ENCODE results near the gene SKOR1. TPM values are rescaled to one million over a fixed set of nuclear protein-coding genes. Genes with fewer than 3 reads are reported as not detected.

Gene SKOR1
- total and polyA plus RNA-seq, 2 of the 13 experiments (the other 11 are each of a cell fraction or from before 2014, with no cell fraction given) = 0.09 to 0.11 TPM

DNA sequence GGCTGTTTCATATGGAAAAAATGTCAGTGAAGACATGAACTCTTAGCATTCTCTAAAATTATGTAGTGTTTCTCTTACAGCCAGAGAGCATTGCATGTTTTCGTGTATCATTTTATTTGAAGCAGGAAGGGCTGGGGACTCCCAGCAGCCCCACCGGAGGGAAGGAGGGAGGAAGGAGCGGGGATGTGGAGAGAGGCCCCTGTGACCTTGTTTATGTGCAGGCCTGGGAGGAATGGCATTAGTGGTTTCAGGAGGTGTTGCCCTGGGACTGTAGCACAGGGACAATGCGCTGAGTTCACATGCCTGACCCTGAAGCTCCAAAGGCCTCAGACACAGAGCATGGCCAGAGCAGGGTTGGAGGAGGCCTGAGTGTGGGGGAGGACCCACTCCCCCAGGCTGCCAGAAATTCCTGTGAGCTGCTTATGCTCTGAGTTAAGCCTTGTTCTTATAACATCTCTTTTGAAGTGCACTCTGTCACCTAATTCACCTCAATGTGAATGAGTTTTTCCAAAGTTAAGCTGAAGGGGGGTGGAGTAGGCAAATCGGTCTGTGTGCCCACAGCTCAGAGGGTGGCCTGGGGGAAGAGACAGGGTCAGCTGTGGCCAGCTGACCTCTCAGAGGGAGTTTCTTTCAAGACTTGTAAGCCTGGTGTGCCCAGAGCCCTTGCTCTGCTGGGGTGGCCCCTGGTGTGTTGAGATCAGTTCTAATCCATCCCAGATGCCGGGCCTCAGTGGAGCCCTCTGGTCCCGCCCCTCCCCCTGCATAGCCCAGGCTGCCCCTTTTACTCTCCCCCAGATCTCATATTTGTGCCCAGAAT is 18.5 kb downstream of the SKOR1 start (continued):
- TF ChIP-seq, protein P1, sequence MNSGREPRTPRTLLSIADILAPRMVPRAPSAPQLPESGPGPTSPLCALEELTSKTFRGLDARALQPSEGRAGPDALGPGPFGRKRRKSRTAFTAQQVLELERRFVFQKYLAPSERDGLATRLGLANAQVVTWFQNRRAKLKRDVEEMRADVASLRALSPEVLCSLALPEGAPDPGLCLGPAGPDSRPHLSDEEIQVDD (CRISPR knock-in tag; IDR thresholded peaks at IDR 0.05; ENCODE audit: borderline replicate concordance) = no peak
- TF ChIP-seq, protein P2, sequence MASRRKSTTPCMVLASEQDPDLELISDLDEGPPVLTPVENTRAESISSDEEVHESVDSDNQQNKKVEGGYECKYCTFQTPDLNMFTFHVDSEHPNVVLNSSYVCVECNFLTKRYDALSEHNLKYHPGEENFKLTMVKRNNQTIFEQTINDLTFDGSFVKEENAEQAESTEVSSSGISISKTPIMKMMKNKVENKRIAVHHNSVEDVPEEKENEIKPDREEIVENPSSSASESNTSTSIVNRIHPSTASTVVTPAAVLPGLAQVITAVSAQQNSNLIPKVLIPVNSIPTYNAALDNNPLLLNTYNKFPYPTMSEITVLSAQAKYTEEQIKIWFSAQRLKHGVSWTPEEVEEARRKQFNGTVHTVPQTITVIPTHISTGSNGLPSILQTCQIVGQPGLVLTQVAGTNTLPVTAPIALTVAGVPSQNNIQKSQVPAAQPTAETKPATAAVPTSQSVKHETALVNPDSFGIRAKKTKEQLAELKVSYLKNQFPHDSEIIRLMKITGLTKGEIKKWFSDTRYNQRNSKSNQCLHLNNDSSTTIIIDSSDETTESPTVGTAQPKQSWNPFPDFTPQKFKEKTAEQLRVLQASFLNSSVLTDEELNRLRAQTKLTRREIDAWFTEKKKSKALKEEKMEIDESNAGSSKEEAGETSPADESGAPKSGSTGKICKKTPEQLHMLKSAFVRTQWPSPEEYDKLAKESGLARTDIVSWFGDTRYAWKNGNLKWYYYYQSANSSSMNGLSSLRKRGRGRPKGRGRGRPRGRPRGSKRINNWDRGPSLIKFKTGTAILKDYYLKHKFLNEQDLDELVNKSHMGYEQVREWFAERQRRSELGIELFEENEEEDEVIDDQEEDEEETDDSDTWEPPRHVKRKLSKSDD (CRISPR knock-in tag; IDR thresholded peaks at IDR 0.05; ENCODE audit: low read depth) = no peak
- TF ChIP-seq, protein P3, sequence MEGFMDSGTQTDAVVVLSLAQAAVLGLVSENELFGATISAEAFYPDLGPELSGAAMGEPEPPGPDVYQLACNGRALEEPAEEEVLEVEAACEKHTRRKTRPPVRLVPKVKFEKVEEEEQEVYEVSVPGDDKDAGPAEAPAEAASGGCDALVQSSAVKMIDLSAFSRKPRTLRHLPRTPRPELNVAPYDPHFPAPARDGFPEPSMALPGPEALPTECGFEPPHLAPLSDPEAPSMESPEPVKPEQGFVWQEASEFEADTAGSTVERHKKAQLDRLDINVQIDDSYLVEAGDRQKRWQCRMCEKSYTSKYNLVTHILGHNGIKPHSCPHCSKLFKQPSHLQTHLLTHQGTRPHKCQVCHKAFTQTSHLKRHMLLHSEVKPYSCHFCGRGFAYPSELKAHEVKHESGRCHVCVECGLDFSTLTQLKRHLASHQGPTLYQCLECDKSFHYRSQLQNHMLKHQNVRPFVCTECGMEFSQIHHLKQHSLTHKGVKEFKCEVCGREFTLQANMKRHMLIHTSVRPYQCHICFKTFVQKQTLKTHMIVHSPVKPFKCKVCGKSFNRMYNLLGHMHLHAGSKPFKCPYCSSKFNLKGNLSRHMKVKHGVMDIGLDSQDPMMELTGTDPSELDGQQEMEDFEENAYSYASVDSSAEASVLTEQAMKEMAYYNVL (CRISPR knock-in tag; IDR thresholded peaks at IDR 0.05; ENCODE audit: borderline replicate concordance) = peak; percentile 53; the same call in 1 of the 2 replicates
- no peak for TF ChIP-seq NFIC (IDR thresholded peaks at IDR 0.05; ENCODE audit: low read length)
- no peak for TF ChIP-seq AKAP8 (CRISPR knock-in tag; IDR thresholded peaks at IDR 0.05)
- TF ChIP-seq, protein P4, sequence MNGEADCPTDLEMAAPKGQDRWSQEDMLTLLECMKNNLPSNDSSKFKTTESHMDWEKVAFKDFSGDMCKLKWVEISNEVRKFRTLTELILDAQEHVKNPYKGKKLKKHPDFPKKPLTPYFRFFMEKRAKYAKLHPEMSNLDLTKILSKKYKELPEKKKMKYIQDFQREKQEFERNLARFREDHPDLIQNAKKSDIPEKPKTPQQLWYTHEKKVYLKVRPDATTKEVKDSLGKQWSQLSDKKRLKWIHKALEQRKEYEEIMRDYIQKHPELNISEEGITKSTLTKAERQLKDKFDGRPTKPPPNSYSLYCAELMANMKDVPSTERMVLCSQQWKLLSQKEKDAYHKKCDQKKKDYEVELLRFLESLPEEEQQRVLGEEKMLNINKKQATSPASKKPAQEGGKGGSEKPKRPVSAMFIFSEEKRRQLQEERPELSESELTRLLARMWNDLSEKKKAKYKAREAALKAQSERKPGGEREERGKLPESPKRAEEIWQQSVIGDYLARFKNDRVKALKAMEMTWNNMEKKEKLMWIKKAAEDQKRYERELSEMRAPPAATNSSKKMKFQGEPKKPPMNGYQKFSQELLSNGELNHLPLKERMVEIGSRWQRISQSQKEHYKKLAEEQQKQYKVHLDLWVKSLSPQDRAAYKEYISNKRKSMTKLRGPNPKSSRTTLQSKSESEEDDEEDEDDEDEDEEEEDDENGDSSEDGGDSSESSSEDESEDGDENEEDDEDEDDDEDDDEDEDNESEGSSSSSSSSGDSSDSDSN (CRISPR knock-in tag; IDR thresholded peaks at IDR 0.05) = peak; percentile 38; the same call in 1 of the 2 replicates
- peak in 1 of 2 experiments; percentile 35; a peak in 1 of 4 replicates for TF ChIP-seq POLR2A (IDR thresholded peaks at IDR 0.05; ENCODE audit: insufficient read depth in 1 of 2, low read depth in 2 of 2, low read length in 2 of 2)
- no peak for TF ChIP-seq RBM39 (IDR thresholded peaks at IDR 0.05; ENCODE audit: low read depth, low read length, poor library complexity, severe bottlenecking)
- peak in 1 of 2 experiments; percentile 35; a peak in 1 of 4 replicates for TF ChIP-seq KLF16 (CRISPR knock-in tag; IDR thresholded peaks at IDR 0.05)
- no peak for TF ChIP-seq SMARCC2 (IDR thresholded peaks at IDR 0.05)
- no peak for TF ChIP-seq ZNF766 (CRISPR knock-in tag; IDR thresholded peaks at IDR 0.05; ENCODE audit: borderline replicate concordance)
- no peak for TF ChIP-seq HOXA9 (CRISPR knock-in tag; IDR thresholded peaks at IDR 0.05; ENCODE audit: borderline replicate concordance)
- TF ChIP-seq ZNF121 (CRISPR knock-in tag; IDR thresholded peaks at IDR 0.05) = no peak
- peak; percentile 61; the same call in 1 of the 2 replicates for TF ChIP-seq MEF2D (CRISPR knock-in tag; IDR thresholded peaks at IDR 0.05)
- TF ChIP-seq ATM (IDR thresholded peaks at IDR 0.05; ENCODE audit: borderline replicate concordance) = no peak
- no peak for TF ChIP-seq MAF1 (CRISPR knock-in tag; IDR thresholded peaks at IDR 0.05; ENCODE audit: borderline replicate concordance)
- peak; percentile 84 for TF ChIP-seq ZNF543 (CRISPR knock-in tag; IDR thresholded peaks at IDR 0.05)
- TF ChIP-seq ZNF143 (CRISPR knock-in tag; IDR thresholded peaks at IDR 0.05) = peak; percentile 51
- peak; percentile 37; the same call in 1 of the 2 replicates for TF ChIP-seq JUN (CRISPR knock-in tag; IDR thresholded peaks at IDR 0.05)
- no peak for TF ChIP-seq ZNF354B (CRISPR knock-in tag; IDR thresholded peaks at IDR 0.05)
- peak; percentile 94 for TF ChIP-seq SOX5 (CRISPR knock-in tag; IDR thresholded peaks at IDR 0.05; ENCODE audit: borderline replicate concordance)
- no peak for TF ChIP-seq SATB2 (CRISPR knock-in tag; IDR thresholded peaks at IDR 0.05)

All from HepG2 (cell line).